Gastrocnemius medialis (tissue), 4 donors: Measurements from ENCODE around the gene TIAL1.

Source experiments
- CTCF ChIP-seq, 5 experiments: fragments of 450-650 bp in 3 of 5; fragments of 200-600 bp in 2 of 5; sonication (generic) in 2 of 5; IDR thresholded peaks in 4 of 5; conservative IDR thresholded peaks in 1 of 5; 1 replicate in 4 of 5; 2 replicates in 1 of 5; pipeline ENCODE4 v1.5.1; 2016 to 2019; ENCODE audit warnings: antibody characterized with exemption in 5 of 5, mild to moderate bottlenecking in 3 of 5, moderate library complexity in 3 of 5
- POLR2A ChIP-seq, 2 donors: fragments of 450-650 bp; IDR thresholded peaks; one replicate each; pipeline ENCODE4 v1.6.1; 2017; ENCODE audit warnings: antibody characterized with exemption in 2 of 2, mild to moderate bottlenecking in 2 of 2, moderate library complexity in 2 of 2

- no peak for TF ChIP-seq CTCF (IDR thresholded peaks at IDR 0.05 in 4 of 5, conservative IDR thresholded peaks at IDR 0.05 in 1 of 5)
- no peak for TF ChIP-seq POLR2A (IDR thresholded peaks at IDR 0.05)
Measured at GRCh38 chr10:119625570-119626280, 29.0 kb upstream of the TIAL1 start.
